GM18498 (cell line): Measurements from ENCODE around the gene RPA4.
A peak's percentile ranks its signal among the peaks of the same experiment; 100 is the strongest.
"Not testable (repeated sequence)": the region's sequence is repeated elsewhere in the genome, so short reads cannot be mapped to it uniquely, and the experiment has no call there.

Experiments
- ATAC-seq: cut with Tn5 transposase; IDR thresholded peaks from one replicate; pipeline ENCODE4 v1.9.1; 2021; ENCODE audit warnings: mild to moderate bottlenecking, moderate library complexity; ENCODE audit not compliant: unreplicated experiment

RPA4 gene, protein sequence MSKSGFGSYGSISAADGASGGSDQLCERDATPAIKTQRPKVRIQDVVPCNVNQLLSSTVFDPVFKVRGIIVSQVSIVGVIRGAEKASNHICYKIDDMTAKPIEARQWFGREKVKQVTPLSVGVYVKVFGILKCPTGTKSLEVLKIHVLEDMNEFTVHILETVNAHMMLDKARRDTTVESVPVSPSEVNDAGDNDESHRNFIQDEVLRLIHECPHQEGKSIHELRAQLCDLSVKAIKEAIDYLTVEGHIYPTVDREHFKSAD

DNA sequence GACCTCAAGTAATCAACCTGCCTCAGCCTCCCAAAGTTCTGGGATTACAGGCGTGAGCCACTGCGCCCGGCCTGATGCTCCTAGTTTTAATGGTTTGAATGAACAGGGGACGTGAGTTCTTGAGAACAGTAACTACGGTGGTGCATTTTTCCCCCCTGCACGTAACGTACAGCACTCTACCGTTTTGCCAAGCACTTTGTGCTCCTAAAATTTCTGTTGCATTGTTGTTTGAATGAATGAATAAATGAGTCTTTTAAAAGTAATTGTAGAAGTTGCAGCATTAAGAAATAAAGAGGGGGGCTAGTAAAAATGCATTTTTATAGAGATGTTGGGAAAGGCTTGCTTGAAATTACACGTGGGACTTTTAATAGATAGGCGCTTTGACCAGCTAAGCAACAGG lies at the start of gene RPA4:
TSS of gene RPA4 (plus strand) at position 301 of the 400 bp plus-strand sequence. CDS start 403 bp downstream, outside the sequence.
- no peak for ATAC-seq

GRCh38 chrX:96834137-96834536 lies 49.6 kb upstream of the RPA4 start:
- ATAC-seq: no peak

DNA sequence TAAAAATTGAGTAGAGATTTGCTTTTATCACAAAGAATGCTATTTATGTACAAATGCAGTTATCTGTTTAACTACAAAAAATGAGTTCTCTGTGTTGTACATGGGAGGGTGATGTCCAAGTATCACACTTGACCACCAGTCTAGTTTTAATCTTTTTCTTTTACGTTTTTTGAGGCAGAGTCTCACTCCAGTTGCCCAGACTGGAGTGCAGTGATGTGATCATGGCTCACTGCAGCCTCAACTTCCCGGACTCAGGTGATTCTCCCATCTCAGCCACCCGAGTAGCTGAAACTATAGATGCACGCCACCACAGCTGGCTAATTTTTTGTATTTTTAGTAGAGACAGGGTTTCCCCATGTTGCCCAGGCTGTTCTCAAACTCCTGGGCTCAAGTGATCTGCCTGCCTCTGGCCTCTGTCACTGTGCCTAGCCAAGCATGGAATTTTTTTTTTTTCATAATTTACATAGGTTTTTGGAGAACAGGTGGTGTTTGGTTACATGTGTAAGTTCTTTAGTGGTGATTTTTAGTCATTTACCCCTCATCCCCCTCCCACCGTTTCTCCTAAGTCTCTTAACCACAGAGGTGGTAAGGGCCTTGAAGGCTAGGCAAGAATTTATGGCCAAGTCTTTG lies 47.9 kb upstream of the RPA4 start:
- peak; percentile 90 for ATAC-seq

- ATAC-seq: no peak
Measured at GRCh38 chrX:96837808-96838207, 45.9 kb upstream of the RPA4 start.

DNA sequence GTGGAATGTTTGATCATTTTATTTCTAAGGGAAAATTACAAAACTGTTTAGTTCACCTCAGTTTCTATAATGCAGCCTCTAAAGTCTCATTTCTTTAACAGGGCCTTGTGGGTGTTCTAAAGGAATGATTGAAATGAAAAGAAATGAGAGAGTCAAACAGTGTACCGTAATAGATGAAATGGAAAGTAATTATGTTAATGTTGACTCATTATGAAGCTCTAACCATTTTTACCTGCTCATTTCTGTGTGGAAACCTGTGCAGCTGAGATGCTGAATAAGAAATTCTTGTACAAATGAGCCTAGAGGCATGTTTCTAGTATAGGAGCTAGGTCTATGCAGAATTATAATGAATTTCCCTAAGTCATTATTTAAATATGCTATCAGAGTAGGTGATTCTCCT lies 45.2 kb upstream of the RPA4 start:
- no peak for ATAC-seq

DNA sequence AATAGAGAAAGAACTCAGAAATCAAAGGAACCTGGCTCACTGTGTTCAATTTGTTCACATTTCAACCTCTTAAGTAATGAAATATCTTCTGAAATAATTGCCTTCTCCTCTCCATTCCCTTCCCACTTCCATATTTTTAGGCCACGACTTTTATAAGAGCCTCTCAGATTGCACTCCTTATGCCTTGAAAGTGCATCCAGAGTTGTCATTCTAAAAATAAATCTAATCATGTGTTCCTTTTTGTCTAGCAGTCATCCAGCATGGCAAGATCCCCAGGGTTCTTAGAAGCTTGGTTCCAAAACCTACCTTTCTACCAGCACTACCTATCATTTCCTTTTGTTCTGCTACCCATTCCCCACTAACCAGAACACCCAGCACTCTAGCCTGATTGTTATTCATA lies 42.4 kb upstream of the RPA4 start:
- ATAC-seq: no peak

DNA sequence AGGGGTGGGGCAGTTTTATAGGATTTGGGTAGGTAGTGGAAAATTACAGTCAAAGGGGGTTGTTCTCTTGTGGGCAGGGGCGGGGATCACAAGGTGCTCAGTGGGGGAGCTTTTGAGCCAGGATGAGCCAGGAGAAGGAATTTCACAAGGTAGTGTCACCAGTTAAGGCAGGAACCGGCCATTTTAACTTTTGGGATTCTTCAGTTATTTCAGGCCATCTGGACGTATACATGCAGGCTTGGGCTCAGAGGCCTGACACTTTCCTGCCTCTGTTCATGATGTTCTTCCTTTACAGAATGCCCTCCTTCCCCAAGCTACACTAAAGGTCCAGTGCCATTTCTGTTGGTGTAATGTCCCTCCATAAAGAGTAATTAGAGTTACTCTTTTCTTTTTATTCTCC lies 41.8 kb upstream of the RPA4 start:
- not testable (repeated sequence) for ATAC-seq

GRCh38 chrX:96843566-96843965 lies 40.1 kb upstream of the RPA4 start:
- ATAC-seq: no peak

DNA sequence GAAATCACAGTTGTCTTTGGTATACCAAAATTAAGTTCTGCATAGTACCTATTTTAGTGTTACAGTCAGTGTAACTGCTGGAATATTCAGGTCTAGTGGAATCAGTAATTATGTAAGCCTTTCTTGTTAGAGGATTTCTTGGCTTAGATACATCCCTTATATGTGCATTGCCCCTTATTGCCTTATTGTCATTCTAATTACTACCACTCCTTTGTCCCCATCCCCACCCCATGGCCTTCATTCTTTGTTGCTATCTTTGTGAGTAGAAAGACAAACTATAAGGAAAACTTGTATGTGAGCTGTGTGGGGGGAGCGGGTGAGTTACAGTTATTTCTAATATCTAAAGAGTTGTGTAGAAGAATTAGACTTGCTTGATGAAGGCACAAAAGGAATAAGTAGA lies 36.9 kb upstream of the RPA4 start:
- no peak for ATAC-seq

GRCh38 chrX:96859422-96859821 lies 24.3 kb upstream of the RPA4 start:
- not testable (repeated sequence) for ATAC-seq

GRCh38 chrX:96861218-96861617 lies 22.5 kb upstream of the RPA4 start:
- peak; percentile 63 for ATAC-seq

DNA sequence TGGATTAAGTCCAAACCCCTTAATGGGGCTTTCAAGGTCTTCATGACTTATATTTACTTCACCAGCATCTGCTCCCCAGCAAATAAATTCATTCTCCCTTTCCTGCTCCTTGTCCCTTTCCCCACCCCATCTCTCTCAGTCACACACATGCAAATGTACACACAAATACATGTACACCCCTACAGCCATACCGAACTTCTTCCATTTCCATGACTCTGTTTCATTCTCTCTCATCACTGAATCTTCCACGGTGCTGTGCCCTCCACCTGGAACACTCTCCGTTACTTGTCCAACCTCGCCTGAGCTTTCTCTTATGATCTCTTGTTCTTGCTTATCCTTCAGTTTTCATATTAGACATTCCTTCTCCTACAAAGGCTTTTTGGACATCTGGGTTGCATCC lies 22.0 kb upstream of the RPA4 start:
- ATAC-seq: peak; percentile 41

- no peak for ATAC-seq
Measured at GRCh38 chrX:96884027-96884426, 319 bp downstream of the RPA4 start.

GRCh38 chrX:96889726-96890125 lies 6.0 kb downstream of the RPA4 start:
- no peak for ATAC-seq

- no peak for ATAC-seq
Measured at GRCh38 chrX:96906741-96907140, 23.0 kb downstream of the RPA4 start.

DNA sequence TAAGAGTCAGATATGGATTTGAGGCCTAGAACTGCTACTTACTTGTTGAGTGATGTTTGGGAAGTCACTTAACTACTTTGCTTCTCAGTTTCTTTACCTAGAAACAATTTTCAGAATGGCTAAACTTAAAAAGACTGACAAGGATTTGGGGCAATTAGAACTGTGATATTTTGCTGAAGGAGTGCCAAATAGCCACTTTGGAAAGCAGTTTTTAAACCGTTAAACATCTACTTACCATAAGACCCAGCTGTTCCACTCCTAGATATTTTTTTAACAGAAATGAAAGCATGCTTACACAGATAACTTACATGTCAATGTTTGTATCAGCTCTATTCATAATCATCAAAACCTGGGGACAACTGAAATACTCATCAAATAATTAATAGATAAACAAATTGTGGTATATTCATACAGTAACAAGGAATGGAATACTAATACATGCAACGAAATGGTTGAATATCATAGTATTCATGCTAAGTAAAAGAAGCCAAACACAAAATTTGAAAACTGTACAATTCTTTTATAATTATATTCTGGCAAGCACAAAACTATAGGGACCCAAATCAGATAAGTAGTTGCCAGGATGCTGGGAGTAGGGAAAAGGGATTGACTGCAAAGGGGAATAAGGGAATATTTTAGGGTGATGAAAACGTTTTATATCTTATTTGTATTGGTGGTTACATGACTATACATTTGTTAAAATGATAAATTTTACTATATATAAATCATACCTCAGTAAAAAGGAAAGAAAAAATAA lies 24.0 kb downstream of the RPA4 start:
- ATAC-seq: no peak

DNA sequence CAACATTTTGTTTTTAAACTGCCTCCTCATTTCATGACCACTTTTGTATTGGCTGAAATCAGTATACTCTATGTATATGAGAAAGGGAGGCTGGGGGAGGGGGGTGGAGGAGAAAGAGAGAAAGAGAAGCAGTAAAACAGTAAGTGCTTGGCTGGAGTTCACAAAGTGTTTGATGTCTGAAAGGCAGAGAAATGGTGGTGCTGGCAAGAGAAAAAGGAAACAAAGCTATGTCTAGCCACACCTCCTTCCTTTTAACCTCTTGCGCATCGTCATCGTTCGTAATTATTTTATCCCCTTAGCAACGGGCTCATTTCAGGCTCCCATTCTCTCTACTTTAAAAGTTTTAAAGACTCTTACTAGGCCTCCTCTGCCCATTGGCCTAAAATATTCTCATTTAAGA lies 25.6 kb downstream of the RPA4 start:
- no peak for ATAC-seq

- ATAC-seq: no peak
Measured at GRCh38 chrX:96918864-96919263, 35.2 kb downstream of the RPA4 start.

DNA sequence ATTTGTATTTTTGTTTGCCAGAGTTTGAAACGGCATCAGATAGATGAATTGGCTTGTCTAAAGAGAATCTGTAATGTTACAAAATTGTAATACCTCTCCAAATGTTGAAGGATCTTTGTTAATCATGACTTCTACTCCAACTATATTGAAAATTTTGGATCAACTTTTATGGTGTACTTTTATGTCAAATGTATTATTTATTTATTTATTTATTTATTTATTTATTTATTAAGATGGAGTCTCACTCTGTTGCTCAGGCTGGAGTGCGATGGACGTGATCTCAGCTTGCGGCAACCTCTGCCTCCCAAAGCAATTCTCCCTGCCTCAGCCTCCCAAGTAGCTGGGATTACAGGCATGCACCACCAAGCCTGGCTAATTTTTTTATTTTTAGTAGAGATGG lies 36.0 kb downstream of the RPA4 start:
- ATAC-seq: no peak

DNA sequence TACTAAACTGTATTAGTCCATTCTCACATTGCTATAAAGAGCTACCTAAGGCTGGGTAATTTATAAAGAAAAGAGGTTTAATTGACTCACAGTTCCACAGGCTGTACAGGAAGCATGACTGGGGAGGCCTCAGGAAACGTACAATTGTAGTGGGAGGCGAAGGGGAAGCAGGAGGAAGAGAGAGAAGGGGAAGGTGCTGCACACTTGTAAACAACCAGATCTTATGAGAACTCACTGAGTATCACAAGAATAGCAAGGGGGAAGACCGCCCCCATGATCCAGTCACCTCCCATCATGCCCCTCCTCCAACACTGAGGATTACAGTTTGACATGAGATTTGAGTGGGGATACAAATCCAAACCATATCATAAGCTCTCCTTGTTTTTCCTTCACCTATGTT lies 40.9 kb downstream of the RPA4 start:
- no peak for ATAC-seq

DNA sequence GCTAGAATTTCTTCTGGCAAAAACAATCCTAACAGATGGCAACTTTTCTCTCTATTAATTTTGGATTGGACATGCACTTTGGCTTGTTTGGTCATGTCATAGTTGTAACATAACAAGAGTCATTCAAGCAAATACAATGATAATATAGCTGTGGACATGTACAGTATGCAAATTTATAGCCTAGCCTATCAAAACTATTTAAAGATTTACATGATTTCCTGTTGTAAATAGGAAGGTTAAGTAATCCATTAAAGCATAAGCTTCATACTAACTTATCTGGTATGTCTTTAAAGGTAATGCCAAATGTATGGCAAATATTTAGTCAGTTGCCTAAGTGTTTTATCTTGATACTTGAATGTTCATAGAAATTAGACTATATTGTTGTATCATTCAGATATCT lies 45.3 kb downstream of the RPA4 start:
- no peak for ATAC-seq
